Measurements from ENCODE around the gene NBEAL1.

DNA sequence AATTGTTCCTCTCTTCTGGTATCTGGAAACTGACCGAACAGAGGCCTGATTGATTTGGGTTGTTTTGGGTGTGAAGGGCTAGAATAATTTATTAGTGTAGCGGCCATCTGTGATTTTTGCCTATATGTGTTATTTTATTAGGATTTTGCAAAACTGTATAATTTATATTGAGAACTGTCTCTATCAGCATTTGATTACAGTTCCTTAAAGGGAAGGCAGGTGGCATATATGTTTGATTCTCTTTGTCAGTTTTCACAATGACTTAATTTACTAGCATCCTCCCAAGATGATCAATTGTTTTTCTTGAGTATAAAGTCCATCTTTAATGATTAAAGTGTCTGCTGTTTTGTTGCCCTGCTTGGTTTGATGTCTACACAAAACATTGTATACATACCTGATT lies 4.5 kb downstream of the NBEAL1 start:
- TF ChIP-seq, protein P1, sequence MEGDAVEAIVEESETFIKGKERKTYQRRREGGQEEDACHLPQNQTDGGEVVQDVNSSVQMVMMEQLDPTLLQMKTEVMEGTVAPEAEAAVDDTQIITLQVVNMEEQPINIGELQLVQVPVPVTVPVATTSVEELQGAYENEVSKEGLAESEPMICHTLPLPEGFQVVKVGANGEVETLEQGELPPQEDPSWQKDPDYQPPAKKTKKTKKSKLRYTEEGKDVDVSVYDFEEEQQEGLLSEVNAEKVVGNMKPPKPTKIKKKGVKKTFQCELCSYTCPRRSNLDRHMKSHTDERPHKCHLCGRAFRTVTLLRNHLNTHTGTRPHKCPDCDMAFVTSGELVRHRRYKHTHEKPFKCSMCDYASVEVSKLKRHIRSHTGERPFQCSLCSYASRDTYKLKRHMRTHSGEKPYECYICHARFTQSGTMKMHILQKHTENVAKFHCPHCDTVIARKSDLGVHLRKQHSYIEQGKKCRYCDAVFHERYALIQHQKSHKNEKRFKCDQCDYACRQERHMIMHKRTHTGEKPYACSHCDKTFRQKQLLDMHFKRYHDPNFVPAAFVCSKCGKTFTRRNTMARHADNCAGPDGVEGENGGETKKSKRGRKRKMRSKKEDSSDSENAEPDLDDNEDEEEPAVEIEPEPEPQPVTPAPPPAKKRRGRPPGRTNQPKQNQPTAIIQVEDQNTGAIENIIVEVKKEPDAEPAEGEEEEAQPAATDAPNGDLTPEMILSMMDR (IDR thresholded peaks at IDR 0.05; ENCODE audit: control extremely low read depth in 1 of 3, insufficient read depth in 1 of 3, low read depth in 1 of 3, low read length in 3 of 3): no peak
- TF ChIP-seq CREB1 (IDR thresholded peaks at IDR 0.05): no peak
- no peak for TF ChIP-seq EZH2 (IDR thresholded peaks at IDR 0.05; ENCODE audit: low read depth, low read length, severe bottlenecking)
- no peak for TF ChIP-seq CEBPB (IDR thresholded peaks at IDR 0.05; ENCODE audit: low read depth, low read length)
- no peak for TF ChIP-seq CHD2 (IDR thresholded peaks at IDR 0.05; ENCODE audit: low read length)
- TF ChIP-seq, protein P2, sequence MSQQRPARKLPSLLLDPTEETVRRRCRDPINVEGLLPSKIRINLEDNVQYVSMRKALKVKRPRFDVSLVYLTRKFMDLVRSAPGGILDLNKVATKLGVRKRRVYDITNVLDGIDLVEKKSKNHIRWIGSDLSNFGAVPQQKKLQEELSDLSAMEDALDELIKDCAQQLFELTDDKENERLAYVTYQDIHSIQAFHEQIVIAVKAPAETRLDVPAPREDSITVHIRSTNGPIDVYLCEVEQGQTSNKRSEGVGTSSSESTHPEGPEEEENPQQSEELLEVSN (IDR thresholded peaks at IDR 0.05): no peak
- no peak for TF ChIP-seq TAF7 (optimal IDR thresholded peaks at IDR 0.05; ENCODE audit: borderline replicate concordance, low read depth, low read length)
